WI38 (cell line): ENCODE results near the gene IFIT3.

Experiments
- H3K4me3 ChIP-seq: 2 replicates; pipeline ENCODE4 v1.5.1; 2011; ENCODE audit warnings: low read depth, mild to moderate bottlenecking, control low read depth, low read length
- TF ChIP-seq, protein P1 (sequence below): IDR thresholded peaks from 2 replicates; pipeline ENCODE4 v1.5.1; 2012; ENCODE audit warnings: low read depth, mild to moderate bottlenecking, control low read depth, low read length

IFIT3 gene

DNA sequence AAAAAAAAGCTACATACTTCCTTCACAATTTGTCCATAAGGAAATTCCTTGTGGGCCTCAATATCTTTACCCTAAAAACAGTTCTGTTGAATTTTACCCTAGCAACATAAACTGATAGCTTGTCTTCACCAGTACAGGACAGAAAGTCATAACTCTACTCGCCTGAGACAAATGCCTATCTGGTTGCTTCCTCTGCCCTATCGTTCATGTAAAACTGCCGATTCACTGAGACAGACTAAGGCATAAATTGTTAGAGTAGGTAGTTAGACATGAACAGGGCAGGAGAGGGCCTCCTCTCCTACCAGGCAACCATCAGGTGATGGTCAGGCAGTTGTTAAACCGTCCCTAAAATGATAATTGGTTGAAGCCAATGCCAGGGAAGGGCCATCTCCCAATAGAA lies 25.0 kb downstream of the IFIT3 start:
- TF ChIP-seq, protein P1, sequence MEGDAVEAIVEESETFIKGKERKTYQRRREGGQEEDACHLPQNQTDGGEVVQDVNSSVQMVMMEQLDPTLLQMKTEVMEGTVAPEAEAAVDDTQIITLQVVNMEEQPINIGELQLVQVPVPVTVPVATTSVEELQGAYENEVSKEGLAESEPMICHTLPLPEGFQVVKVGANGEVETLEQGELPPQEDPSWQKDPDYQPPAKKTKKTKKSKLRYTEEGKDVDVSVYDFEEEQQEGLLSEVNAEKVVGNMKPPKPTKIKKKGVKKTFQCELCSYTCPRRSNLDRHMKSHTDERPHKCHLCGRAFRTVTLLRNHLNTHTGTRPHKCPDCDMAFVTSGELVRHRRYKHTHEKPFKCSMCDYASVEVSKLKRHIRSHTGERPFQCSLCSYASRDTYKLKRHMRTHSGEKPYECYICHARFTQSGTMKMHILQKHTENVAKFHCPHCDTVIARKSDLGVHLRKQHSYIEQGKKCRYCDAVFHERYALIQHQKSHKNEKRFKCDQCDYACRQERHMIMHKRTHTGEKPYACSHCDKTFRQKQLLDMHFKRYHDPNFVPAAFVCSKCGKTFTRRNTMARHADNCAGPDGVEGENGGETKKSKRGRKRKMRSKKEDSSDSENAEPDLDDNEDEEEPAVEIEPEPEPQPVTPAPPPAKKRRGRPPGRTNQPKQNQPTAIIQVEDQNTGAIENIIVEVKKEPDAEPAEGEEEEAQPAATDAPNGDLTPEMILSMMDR, result no peak
- H3K4me3 ChIP-seq, result no peak overlapping the region

- no peak overlapping the region for H3K4me3 ChIP-seq
- TF ChIP-seq, protein P1, result no peak
Observed at GRCh38 chr10:89355394-89355931, 27.7 kb downstream of the IFIT3 start.

DNA sequence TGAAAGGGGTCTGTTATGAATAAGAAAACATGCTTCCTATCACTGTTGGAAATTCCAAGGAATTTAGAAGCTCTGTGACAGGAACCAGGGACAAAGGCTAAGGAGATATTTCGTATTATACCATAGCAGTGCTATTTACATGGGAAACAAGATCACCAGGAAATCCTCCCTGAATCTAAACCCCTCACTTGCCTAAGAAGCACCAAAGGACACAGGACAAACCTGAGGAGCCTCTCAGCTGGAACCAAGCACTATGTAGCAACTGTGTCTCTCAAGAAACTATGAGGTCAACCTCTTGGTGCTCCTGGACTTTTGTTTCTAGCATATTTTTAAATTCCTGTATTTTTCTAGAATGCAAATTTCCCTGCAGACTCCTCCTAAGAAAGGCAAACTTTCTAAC lies 29.3 kb downstream of the IFIT3 start:
- TF ChIP-seq, protein P1, result no peak
- H3K4me3 ChIP-seq, result no peak overlapping the region

GRCh38 chr10:89357975-89358374 lies 30.2 kb downstream of the IFIT3 start:
- H3K4me3 ChIP-seq, result no peak overlapping the region
- TF ChIP-seq, protein P1, result no peak

- H3K4me3 ChIP-seq, result no peak overlapping the region
- TF ChIP-seq, protein P1, result no peak
Observed at GRCh38 chr10:89360157-89360556, 32.4 kb downstream of the IFIT3 start.

DNA sequence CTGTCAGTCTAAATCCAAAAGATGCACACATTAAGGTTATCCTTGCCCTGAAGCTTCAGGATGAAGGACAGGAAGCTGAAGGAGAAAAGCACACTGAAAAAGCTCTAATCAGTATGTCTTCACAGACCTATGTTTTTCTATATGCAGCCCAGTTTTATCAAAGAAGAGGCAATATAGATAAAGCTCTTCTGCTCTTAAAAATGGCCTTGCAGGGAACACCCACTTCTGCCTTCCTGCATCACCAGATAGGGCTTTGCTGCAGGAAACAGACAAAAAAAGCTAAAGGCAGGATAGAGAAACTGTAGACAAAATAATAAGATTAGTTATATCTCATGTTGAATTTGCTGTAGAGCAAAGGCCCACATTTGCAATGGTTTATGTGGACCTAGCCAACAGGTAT lies 35.1 kb downstream of the IFIT3 start:
- TF ChIP-seq, protein P1, result no peak
- no peak overlapping the region for H3K4me3 ChIP-seq

DNA sequence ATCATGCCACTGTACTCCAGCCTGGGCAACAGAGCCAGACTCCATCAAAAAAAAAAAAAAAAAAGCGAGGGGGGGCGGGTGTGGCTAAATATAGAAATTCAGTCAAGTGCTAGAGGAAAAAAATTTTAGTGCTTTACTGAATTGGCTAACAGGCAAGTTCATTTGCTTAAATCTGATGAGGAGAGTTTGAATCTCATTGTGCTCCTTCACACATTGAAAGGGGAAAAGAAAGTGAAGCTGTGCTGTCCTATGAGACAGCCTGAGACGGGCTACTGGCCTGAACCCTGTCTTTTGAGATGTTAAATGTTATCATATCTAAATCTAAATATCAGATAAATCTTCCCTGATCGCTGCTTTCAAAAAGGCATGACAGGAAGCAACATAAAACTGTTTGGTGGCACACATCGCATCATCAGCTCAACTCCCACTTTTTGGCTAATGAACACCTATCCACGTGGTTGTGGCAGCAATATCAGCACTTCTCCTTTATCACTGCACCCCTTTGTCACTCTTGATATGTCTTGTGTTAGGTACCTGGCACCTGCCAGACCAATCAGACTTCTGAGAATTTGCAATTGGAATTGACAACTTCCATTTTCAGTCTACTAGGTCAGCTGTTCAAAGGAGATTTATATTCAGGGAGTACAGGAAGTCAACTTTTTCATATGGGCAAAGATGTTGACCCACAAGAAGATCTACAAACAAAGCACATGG lies 36.1 kb downstream of the IFIT3 start:
- TF ChIP-seq, protein P1, result no peak
- no peak overlapping the region for H3K4me3 ChIP-seq
